GM08714 (cell line): ENCODE results near the gene MYCBPAP.
A peak's percentile ranks its signal among the peaks of the same experiment; 100 is the strongest.

Experiments
- H3K4me3 ChIP-seq: fragments of 200-500 bp; sonication (Bioruptor generic); 2 replicates; pipeline ENCODE4 v1.5.1; 2014; ENCODE audit warnings: mild to moderate bottlenecking, low read length, inconsistent platforms
- ZNF274 ChIP-seq: IDR thresholded peaks from 2 replicates; pipeline ENCODE4 v1.6.1; 2012; ENCODE audit warnings: mild to moderate bottlenecking, low read depth, low read length

MYCBPAP gene

GRCh38 chr17:50492214-50492613, 16.0 kb upstream of the MYCBPAP start:
- H3K4me3 ChIP-seq = no peak overlapping the region
- no peak for TF ChIP-seq ZNF274

GRCh38 chr17:50493744-50494143, 14.5 kb upstream of the MYCBPAP start:
- no peak overlapping the region for H3K4me3 ChIP-seq
- no peak for TF ChIP-seq ZNF274

GRCh38 chr17:50495217-50495823, 12.9 kb upstream of the MYCBPAP start:
- no peak for TF ChIP-seq ZNF274
- no peak overlapping the region for H3K4me3 ChIP-seq

GRCh38 chr17:50495918-50496317, 12.3 kb upstream of the MYCBPAP start:
- TF ChIP-seq ZNF274 = no peak
- H3K4me3 ChIP-seq = no peak overlapping the region

GRCh38 chr17:50498021-50498874, 10.0 kb upstream of the MYCBPAP start:
- TF ChIP-seq ZNF274 = no peak
- no peak overlapping the region for H3K4me3 ChIP-seq

GRCh38 chr17:50499270-50499669, 9.0 kb upstream of the MYCBPAP start:
- H3K4me3 ChIP-seq = no peak overlapping the region
- no peak for TF ChIP-seq ZNF274

GRCh38 chr17:50499721-50500120, 8.5 kb upstream of the MYCBPAP start:
- no peak for TF ChIP-seq ZNF274
- no peak overlapping the region for H3K4me3 ChIP-seq

GRCh38 chr17:50501054-50501453, 7.2 kb upstream of the MYCBPAP start:
- H3K4me3 ChIP-seq = no peak overlapping the region
- no peak for TF ChIP-seq ZNF274

- no peak for TF ChIP-seq ZNF274
- H3K4me3 ChIP-seq = no peak overlapping the region
Observed at GRCh38 chr17:50502301-50502990, 5.8 kb upstream of the MYCBPAP start.

GRCh38 chr17:50505591-50506130, 2.6 kb upstream of the MYCBPAP start:
- TF ChIP-seq ZNF274 = no peak
- no peak overlapping the region for H3K4me3 ChIP-seq

GRCh38 chr17:50506298-50506697, 1.9 kb upstream of the MYCBPAP start:
- no peak for TF ChIP-seq ZNF274
- no peak overlapping the region for H3K4me3 ChIP-seq

GRCh38 chr17:50508573-50509460, 578 bp downstream of the MYCBPAP start:
- peak overlapping the region; percentile 57; the same call in 1 of the 2 replicates for H3K4me3 ChIP-seq
- TF ChIP-seq ZNF274 = no peak

- no peak for TF ChIP-seq ZNF274
Observed at GRCh38 chr17:50511058-50511457, 2.8 kb downstream of the MYCBPAP start.

GRCh38 chr17:50513495-50513894, 5.3 kb downstream of the MYCBPAP start:
- no peak overlapping the region for H3K4me3 ChIP-seq
- no peak for TF ChIP-seq ZNF274

More at GRCh38 chr17:50511058-50511457, 2.8 kb downstream of the MYCBPAP start:
- H3K4me3 ChIP-seq = no peak overlapping the region

- no peak for TF ChIP-seq ZNF274
- no peak overlapping the region for H3K4me3 ChIP-seq
Observed at GRCh38 chr17:50514388-50514787, 6.1 kb downstream of the MYCBPAP start.
